Activated B cell treated with CpG ODN at 0.5 μM for 24 hours (primary cell): ENCODE results near the gene PPARG. TPM values are rescaled to one million over a fixed set of nuclear protein-coding genes. Genes with fewer than 3 reads are reported as not detected.

ENCODE experiments used
- ATAC-seq: fragments of 200-7000 bp; cut with Tn5 transposase; one replicate; pipeline ENCODE4 v1.10.0; 2021; ENCODE audit warnings: low read depth, mild to moderate bottlenecking, moderate library complexity
- CTCF ChIA-PET: fragments of 350-600 bp; sonication (Branson Sonifier 250); formaldehyde crosslinking; loops from one replicate; lab custom pipeline; 2021; ENCODE audit warnings: antibody characterized with exemption; lab: Charles Lee
- POLR2A ChIA-PET: fragments of 350-600 bp; sonication (Branson Sonifier 250); formaldehyde crosslinking; loops from one replicate; lab custom pipeline; 2021; ENCODE audit warnings: antibody characterized with exemption; lab: Charles Lee
- DNase-seq: peaks from one replicate; pipeline ENCODE4 v3.0.0; 2022
- H3K27ac Mint-ChIP-seq: one replicate; pipeline ENCODE4 v1.8.0; 2020; ENCODE audit warnings: mixed read lengths
- H3K27me3 Mint-ChIP-seq: one replicate; pipeline ENCODE4 v1.8.0; 2021; ENCODE audit warnings: mixed read lengths
- H3K36me3 Mint-ChIP-seq: one replicate; pipeline ENCODE4 v1.8.0; 2021; ENCODE audit warnings: low read depth, mixed read lengths
- H3K4me1 Mint-ChIP-seq: one replicate; pipeline ENCODE4 v1.8.0; 2021; ENCODE audit warnings: mixed read lengths
- H3K4me3 Mint-ChIP-seq: one replicate; pipeline ENCODE4 v1.8.0; 2020; ENCODE audit warnings: mild to moderate bottlenecking, mixed read lengths
- H3K9me3 Mint-ChIP-seq: one replicate; pipeline ENCODE4 v1.8.0; 2020; ENCODE audit warnings: mixed read lengths
- intact Hi-C: fragments of 100-400 bp; cut with micrococcal nuclease; formaldehyde crosslinking; loops from one replicate; pipeline ENCODE4 v1.15.1; 2024
- total RNA-seq: library from RNA; stranded (reverse); gene quantifications from 2 replicates; pipeline ENCODE4 v1.2.3, GENCODE V29; 2022
- TF ChIP-seq, protein P1 (sequence below): fragments of 200-600 bp; IDR thresholded peaks from one replicate; pipeline ENCODE4 v1.8.0; 2022; ENCODE audit warnings: antibody characterized with exemption, mild to moderate bottlenecking

The PPARG gene
- total RNA-seq, 1 donor from 2014 or later = not detected

DNA sequence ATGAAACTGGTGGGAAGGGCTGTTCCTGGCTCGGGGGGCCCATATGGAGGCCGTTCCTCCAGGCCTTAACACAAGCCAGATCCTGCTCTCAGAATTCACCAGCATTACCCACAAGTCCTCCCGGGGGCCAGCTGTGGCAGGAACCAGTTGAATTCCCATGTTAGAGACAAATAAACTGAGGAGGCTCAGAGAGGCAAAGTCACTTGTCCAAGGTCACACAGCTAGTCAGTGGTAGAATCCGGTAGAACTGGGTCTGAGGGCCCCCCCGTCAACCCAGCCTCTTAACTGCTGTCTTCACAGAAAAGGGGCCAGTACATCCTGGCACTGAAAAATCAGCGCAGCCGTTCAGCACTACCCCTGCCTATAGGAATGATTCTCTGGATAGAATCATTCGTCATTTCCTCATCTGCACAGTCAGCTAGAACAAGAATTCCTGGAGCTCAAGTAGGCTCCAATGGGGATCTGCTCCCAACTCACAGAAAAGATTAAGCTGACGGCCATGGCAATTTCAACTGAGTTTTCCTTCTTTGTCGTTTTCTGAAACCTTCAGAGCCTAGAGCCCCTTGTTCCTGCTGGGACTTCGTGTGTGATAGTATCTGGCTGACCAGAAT lies 183.2 kb downstream of the PPARG start:
- TF ChIP-seq, protein P1, sequence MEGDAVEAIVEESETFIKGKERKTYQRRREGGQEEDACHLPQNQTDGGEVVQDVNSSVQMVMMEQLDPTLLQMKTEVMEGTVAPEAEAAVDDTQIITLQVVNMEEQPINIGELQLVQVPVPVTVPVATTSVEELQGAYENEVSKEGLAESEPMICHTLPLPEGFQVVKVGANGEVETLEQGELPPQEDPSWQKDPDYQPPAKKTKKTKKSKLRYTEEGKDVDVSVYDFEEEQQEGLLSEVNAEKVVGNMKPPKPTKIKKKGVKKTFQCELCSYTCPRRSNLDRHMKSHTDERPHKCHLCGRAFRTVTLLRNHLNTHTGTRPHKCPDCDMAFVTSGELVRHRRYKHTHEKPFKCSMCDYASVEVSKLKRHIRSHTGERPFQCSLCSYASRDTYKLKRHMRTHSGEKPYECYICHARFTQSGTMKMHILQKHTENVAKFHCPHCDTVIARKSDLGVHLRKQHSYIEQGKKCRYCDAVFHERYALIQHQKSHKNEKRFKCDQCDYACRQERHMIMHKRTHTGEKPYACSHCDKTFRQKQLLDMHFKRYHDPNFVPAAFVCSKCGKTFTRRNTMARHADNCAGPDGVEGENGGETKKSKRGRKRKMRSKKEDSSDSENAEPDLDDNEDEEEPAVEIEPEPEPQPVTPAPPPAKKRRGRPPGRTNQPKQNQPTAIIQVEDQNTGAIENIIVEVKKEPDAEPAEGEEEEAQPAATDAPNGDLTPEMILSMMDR = no peak
- Mint-ChIP-seq H3K27me3 (peaks cover 2% of the 10 kb centered on the region), H3K4me1 (peaks cover 3% of the 10 kb centered on the region), H3K4me3 (no peak overlapping the region), H3K9me3 (no peaks in the 10 kb centered on the region), H3K36me3 (no peaks in the 10 kb centered on the region), H3K27ac (no peak overlapping the region)
- DNase-seq (no peak), ATAC-seq (no peak)
- intact Hi-C loops = no loop called here
- ChIA-PET CTCF (interaction anchor here (1.1 to 3.6 kb wide), 2 partner anchors 8 to 337 kb away, joined by 4 to 10 read pairs; no protein-coding TSS in a partner anchor), POLR2A (no interaction called here)

DNA sequence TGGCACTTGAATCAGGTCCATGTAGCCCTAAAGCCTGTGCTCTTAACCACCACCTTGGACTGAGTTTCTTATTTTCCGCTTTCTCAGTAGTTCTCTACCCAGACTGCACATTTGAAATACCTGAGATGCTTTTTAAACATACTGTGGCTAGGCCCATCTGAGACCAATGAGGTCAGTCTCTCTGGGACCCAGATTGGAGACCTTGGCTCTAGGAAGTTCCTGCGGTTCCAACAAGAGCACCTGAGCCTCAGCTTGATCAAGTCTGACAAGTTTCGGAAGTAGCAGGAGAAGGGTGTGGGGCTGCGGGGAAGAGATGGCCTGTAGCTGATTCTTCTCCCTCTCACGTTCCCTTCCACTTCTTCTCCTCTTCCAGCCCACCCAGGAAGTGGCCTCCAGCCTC lies 183.9 kb downstream of the PPARG start:
- ATAC-seq = no peak
- Mint-ChIP-seq H3K9me3 (no peaks in the 10 kb centered on the region), H3K27me3 (peaks cover 2% of the 10 kb centered on the region), H3K4me3 (no peak overlapping the region), H3K4me1 (peaks cover 3% of the 10 kb centered on the region), H3K27ac (no peak overlapping the region), H3K36me3 (no peaks in the 10 kb centered on the region)
- CTCF ChIA-PET = interaction anchor here (1.1 kb wide), 1 partner anchor 338 kb away, joined by 4 read pairs; no protein-coding TSS in a partner anchor
- intact Hi-C loops = no loop called here
- DNase-seq = no peak
- POLR2A ChIA-PET = no interaction called here
- TF ChIP-seq, protein P1 = no peak

DNA sequence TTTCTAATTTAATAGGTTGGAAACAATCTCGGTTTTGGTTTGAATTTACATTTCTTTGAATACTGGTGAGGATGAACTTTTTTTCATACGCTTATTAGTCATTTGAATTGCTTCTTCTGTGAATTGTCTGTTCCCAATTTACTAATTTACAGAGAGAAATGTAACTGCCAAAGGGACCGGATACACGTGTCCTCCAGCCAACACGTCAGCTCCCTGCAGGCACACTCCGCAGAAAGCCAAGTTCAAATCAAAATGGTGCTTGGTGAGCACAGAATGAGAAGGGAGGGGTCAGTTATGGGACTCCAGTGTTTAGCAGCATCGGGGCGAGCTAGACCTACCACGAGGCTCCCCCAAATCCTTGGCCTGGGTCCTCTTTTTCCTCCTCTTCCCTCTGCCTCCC lies 184.6 kb downstream of the PPARG start:
- Mint-ChIP-seq H3K27ac (no peak overlapping the region), H3K27me3 (peaks cover 2% of the 10 kb centered on the region), H3K4me1 (peaks cover 3% of the 10 kb centered on the region), H3K36me3 (no peaks in the 10 kb centered on the region), H3K4me3 (no peak overlapping the region), H3K9me3 (no peaks in the 10 kb centered on the region)
- intact Hi-C loops = no loop called here
- TF ChIP-seq, protein P1 = no peak
- CTCF ChIA-PET = no interaction called here
- ATAC-seq = no peak
- DNase-seq = no peak
- POLR2A ChIA-PET = no interaction called here

DNA sequence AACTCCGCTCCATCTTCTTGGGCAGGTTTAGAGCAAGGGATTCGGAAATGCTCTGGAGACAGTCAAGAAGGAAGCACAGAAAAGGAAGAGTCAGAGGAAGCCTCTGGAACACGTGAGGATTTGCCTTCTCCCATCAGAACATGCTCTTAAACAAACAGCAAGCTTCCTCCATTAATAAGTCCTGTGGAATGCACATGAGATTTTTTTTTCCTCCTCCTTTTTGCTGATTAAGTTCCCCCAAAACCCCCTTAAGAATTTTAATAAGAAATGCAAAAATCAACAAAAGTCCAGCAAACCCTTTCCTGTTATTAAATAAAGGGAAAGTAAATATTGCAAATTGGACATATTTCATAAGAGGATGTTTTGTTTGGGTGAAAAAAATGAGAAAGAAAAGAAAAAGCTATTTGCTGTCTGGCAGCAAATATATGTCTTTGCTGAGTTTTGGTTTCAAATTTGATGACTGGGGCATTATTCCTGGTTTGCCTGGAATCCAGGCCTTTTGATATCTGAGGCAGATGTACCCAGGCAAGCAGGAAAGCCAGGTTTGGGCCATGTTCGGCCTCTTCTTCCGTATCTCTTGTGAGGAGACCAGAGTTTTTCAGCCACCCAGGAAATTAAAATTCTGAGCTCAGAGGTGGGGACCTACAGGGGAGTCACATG lies 187.5 kb downstream of the PPARG start:
- no peak overlapping the region for H3K27ac Mint-ChIP-seq
- no peaks in the 10 kb centered on the region for H3K9me3 Mint-ChIP-seq
- H3K4me1 Mint-ChIP-seq = peaks cover 1% of the 10 kb centered on the region
- intact Hi-C loops = no loop called here
- H3K27me3 Mint-ChIP-seq = no peaks in the 10 kb centered on the region
- H3K36me3 Mint-ChIP-seq = no peaks in the 10 kb centered on the region
- ChIA-PET CTCF (interaction anchor here (5.5 kb wide), 1 partner anchor 339 kb away, joined by 116 read pairs; no protein-coding TSS in a partner anchor), POLR2A (no interaction called here)
- no peak for ATAC-seq
- TF ChIP-seq, protein P1 = no peak
- H3K4me3 Mint-ChIP-seq = no peak overlapping the region
- no peak for DNase-seq

DNA sequence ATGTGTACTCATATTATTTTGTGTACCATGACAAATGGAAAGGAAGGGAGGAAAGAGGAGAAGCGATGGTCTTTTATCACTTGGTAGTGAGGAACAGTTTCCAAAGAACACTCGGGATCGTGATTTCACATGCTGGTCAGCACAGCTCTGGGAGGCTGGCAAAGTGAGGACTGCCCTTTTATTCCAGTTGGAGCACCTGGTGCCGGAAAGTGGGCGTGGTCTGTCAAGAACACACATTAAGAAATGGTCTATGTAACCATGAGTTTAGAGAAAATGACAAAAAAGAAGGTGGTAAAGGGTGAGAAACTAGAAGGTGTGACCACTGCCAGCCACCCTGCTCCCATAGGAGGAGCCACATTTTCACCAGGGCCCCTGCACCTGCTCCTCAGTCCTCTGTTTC lies 188.4 kb downstream of the PPARG start:
- POLR2A ChIA-PET = no interaction called here
- H3K27me3 Mint-ChIP-seq = no peaks in the 10 kb centered on the region

More for the DNA sequence above, 188.4 kb downstream of the PPARG start:
- no peak overlapping the region for H3K27ac Mint-ChIP-seq
- TF ChIP-seq, protein P1 = no peak
- H3K9me3 Mint-ChIP-seq = no peaks in the 10 kb centered on the region
- no peak overlapping the region for H3K4me3 Mint-ChIP-seq
- H3K4me1 Mint-ChIP-seq = no peaks in the 10 kb centered on the region
- no peak for DNase-seq
- no peaks in the 10 kb centered on the region for H3K36me3 Mint-ChIP-seq
- intact Hi-C loops = no loop called here
- CTCF ChIA-PET = interaction anchor here (5.5 kb wide), 1 partner anchor 340 kb away, joined by 116 read pairs; no protein-coding TSS in a partner anchor
- ATAC-seq = no peak
